NCI-H524 (cell line): ENCODE results near the gene KRTAP4-5.
"Not testable (repeated sequence)": the region's sequence is repeated elsewhere in the genome, so short reads cannot be mapped to it uniquely, and the experiment has no call there.

Source experiments
- DNase-seq, 2 experiments: peaks; one replicate each; lab custom pipeline; 2025; lab: John Stamatoyannopoulos, UW

KRTAP4-5 gene

GRCh38 chr17:41149652-41149985 lies at the start of gene KRTAP4-5:
TSS of gene KRTAP4-5 (minus strand) at chr17:41149825. CDS start at chr17:41149767, 58 bp downstream.
- no peak for DNase-seq

- DNase-seq: no peak
Measured at GRCh38 chr17:41196068-41196467, 46.4 kb upstream of the KRTAP4-5 start.

- no peak for DNase-seq
Measured at GRCh38 chr17:41190328-41190727, 40.7 kb upstream of the KRTAP4-5 start.

- not testable (repeated sequence) for DNase-seq
Measured at GRCh38 chr17:41189837-41190318, 40.3 kb upstream of the KRTAP4-5 start, which contains the start of gene KRTAP9-1. TSS of gene KRTAP9-1 (plus strand) at chr17:41189887. CDS start at chr17:41189887, 0 bp downstream.

GRCh38 chr17:41186872-41187271 lies 37.2 kb upstream of the KRTAP4-5 start:
- DNase-seq: no peak

- DNase-seq: no peak
Measured at GRCh38 chr17:41185001-41185400, 35.4 kb upstream of the KRTAP4-5 start.

- DNase-seq: no peak
Measured at GRCh38 chr17:41184480-41184961, 34.9 kb upstream of the KRTAP4-5 start, which contains the start of gene KRTAP4-1. TSS of gene KRTAP4-1 (minus strand) at chr17:41184911. CDS start at chr17:41184854, 57 bp downstream.

- DNase-seq: no peak
Measured at GRCh38 chr17:41178843-41179616, 29.4 kb upstream of the KRTAP4-5 start.

GRCh38 chr17:41178341-41178740 lies 28.7 kb upstream of the KRTAP4-5 start:
- DNase-seq: no peak

GRCh38 chr17:41177727-41178271 lies 28.2 kb upstream of the KRTAP4-5 start, which contains the start of gene KRTAP4-2:
TSS of gene KRTAP4-2 (minus strand) at chr17:41178221. CDS start at chr17:41178164, 57 bp downstream.
- DNase-seq: no peak

- no peak for DNase-seq
Measured at GRCh38 chr17:41176744-41177387, 27.2 kb upstream of the KRTAP4-5 start.

GRCh38 chr17:41171886-41172285 lies 22.3 kb upstream of the KRTAP4-5 start:
- DNase-seq: no peak

GRCh38 chr17:41168121-41168520 lies 18.5 kb upstream of the KRTAP4-5 start, which contains the start of gene KRTAP4-3:
TSS of gene KRTAP4-3 (minus strand) at chr17:41168221. CDS start at chr17:41168172, 49 bp downstream.
- DNase-seq: no peak

GRCh38 chr17:41167561-41167960 lies 17.9 kb upstream of the KRTAP4-5 start:
- DNase-seq: no peak

GRCh38 chr17:41163828-41164227 lies 14.2 kb upstream of the KRTAP4-5 start:
- DNase-seq: no peak

- DNase-seq: no peak
Measured at GRCh38 chr17:41160648-41161047, 11.0 kb upstream of the KRTAP4-5 start, which contains the start of gene KRTAP4-4. TSS of gene KRTAP4-4 (minus strand) at chr17:41160748. CDS start at chr17:41160691, 57 bp downstream.

- not testable (repeated sequence) for DNase-seq
Measured at GRCh38 chr17:41160190-41160589, 10.6 kb upstream of the KRTAP4-5 start.

GRCh38 chr17:41153856-41154255 lies 4.2 kb upstream of the KRTAP4-5 start:
- no peak for DNase-seq

- DNase-seq: no peak
Measured at GRCh38 chr17:41151525-41151924, 1.9 kb upstream of the KRTAP4-5 start.

- DNase-seq: no peak
Measured at GRCh38 chr17:41150026-41150425, 401 bp upstream of the KRTAP4-5 start.

- DNase-seq: not testable (repeated sequence)
Measured at GRCh38 chr17:41148971-41149651, 514 bp downstream of the KRTAP4-5 start.
